WTC11 (cell line): Measurements from ENCODE around the gene ZFYVE26. TPM values are rescaled to one million over a fixed set of nuclear protein-coding genes. Genes with fewer than 3 reads are reported as not detected.

Source experiments
- ATAC-seq: fragments of 200-7000 bp; cut with Tn5 transposase; 2 replicates; pipeline ENCODE4 v1.10.0; 2021; ENCODE audit warnings: mild to moderate bottlenecking, moderate library complexity
- CTCF ChIA-PET: fragments of 300-600 bp; sonication (Branson Sonifier 250); formaldehyde crosslinking; loops from one replicate; lab custom pipeline; 2021; ENCODE audit warnings: antibody characterized with exemption; lab: Charles Lee
- POLR2A ChIA-PET: fragments of 350-600 bp; sonication (Branson Sonifier 250); formaldehyde crosslinking; loops from one replicate; lab custom pipeline; 2021; ENCODE audit warnings: antibody characterized with exemption; lab: Charles Lee
- DNase-seq: peaks from one replicate; pipeline ENCODE4 v3.0.0; 2021; ENCODE audit warnings: low spot score
- H3K27ac Mint-ChIP-seq: 2 replicates; pipeline ENCODE4 v1.8.0; 2021; ENCODE audit warnings: mixed read lengths
- H3K27me3 Mint-ChIP-seq: 2 replicates; pipeline ENCODE4 v1.8.0; 2021; ENCODE audit warnings: low read depth, mild to moderate bottlenecking, moderate library complexity, mixed read lengths
- H3K36me3 Mint-ChIP-seq: 2 replicates; pipeline ENCODE4 v1.8.0; 2021; ENCODE audit warnings: mixed read lengths
- H3K4me1 Mint-ChIP-seq: 2 replicates; pipeline ENCODE4 v1.8.0; 2022; ENCODE audit warnings: mixed read lengths
- H3K4me3 Mint-ChIP-seq: 2 replicates; pipeline ENCODE4 v1.8.0; 2021; ENCODE audit warnings: mild to moderate bottlenecking, moderate library complexity, mixed read lengths
- H3K9me3 Mint-ChIP-seq: 2 replicates; pipeline ENCODE4 v1.8.0; 2021; ENCODE audit warnings: mixed read lengths
- CTCF ChIP-seq: fragments of 200-600 bp; IDR thresholded peaks from 2 replicates; pipeline ENCODE4 v1.8.0; 2022; ENCODE audit warnings: antibody characterized with exemption
- EMX1 ChIP-seq: fragments of 250-450 bp; sonication (Bioruptor Pico); IDR thresholded peaks from 2 replicates; pipeline ENCODE4 v1.8.0; 2021; ENCODE audit warnings: mild to moderate bottlenecking
- FOXP1 ChIP-seq: sonication (generic); formaldehyde crosslinking; IDR thresholded peaks from 2 replicates; pipeline ENCODE4 v1.8.0; 2022; ENCODE audit warnings: missing genetic modification reagents, mild to moderate bottlenecking, moderate library complexity, borderline replicate concordance
- GABPB1 ChIP-seq: sonication (generic); formaldehyde crosslinking; IDR thresholded peaks from 2 replicates; pipeline ENCODE4 v1.8.1; 2023; ENCODE audit warnings: mild to moderate bottlenecking, missing genetic modification reagents
- GRHL2 ChIP-seq: fragments of 250-450 bp; sonication (Bioruptor Pico); IDR thresholded peaks from 2 replicates; pipeline ENCODE4 v1.8.0; 2022; ENCODE audit warnings: mild to moderate bottlenecking, moderate library complexity; ENCODE audit not compliant: insufficient replicate concordance, severe bottlenecking
- JUN ChIP-seq: sonication (generic); formaldehyde crosslinking; IDR thresholded peaks from 2 replicates; pipeline ENCODE4 v1.8.0; 2023; ENCODE audit warnings: mild to moderate bottlenecking, missing genetic modification reagents
- MLX ChIP-seq: sonication (generic); formaldehyde crosslinking; IDR thresholded peaks from 2 replicates; pipeline ENCODE4 v1.8.1; 2023; ENCODE audit warnings: mild to moderate bottlenecking, missing genetic modification reagents, moderate library complexity
- MYBL2 ChIP-seq: sonication (generic); formaldehyde crosslinking; IDR thresholded peaks from 2 replicates; pipeline ENCODE4 v1.8.1; 2023; ENCODE audit warnings: mild to moderate bottlenecking, moderate library complexity, missing genetic modification reagents
- PRDM15 ChIP-seq: sonication (generic); formaldehyde crosslinking; IDR thresholded peaks from 2 replicates; pipeline ENCODE4 v1.8.0; 2022; ENCODE audit warnings: missing genetic modification reagents
- PREB ChIP-seq: sonication (generic); formaldehyde crosslinking; IDR thresholded peaks from 2 replicates; pipeline ENCODE4 v1.8.1; 2022; ENCODE audit warnings: mild to moderate bottlenecking, missing genetic modification reagents, moderate library complexity, borderline replicate concordance
- SMAD3 ChIP-seq: sonication (generic); formaldehyde crosslinking; IDR thresholded peaks from 2 replicates; pipeline ENCODE4 v1.8.0; 2022; ENCODE audit warnings: missing genetic modification reagents, mild to moderate bottlenecking, borderline replicate concordance
- TEAD4 ChIP-seq: sonication (generic); formaldehyde crosslinking; IDR thresholded peaks from 2 replicates; pipeline ENCODE4 v1.8.0; 2022; ENCODE audit warnings: mild to moderate bottlenecking, missing genetic modification reagents
- ZNF232 ChIP-seq: sonication (generic); formaldehyde crosslinking; IDR thresholded peaks from 2 replicates; pipeline ENCODE4 v1.8.0; 2022; ENCODE audit warnings: mild to moderate bottlenecking, missing genetic modification reagents
- ZSCAN18 ChIP-seq: fragments of 250-450 bp; sonication (Bioruptor Pico); IDR thresholded peaks from 2 replicates; pipeline ENCODE4 v2.1.2; 2022; ENCODE audit warnings: mild to moderate bottlenecking, moderate library complexity
- total RNA-seq: library from RNA; stranded (reverse); gene quantifications from 3 replicates; pipeline ENCODE4 v1.2.3, GENCODE V29; 2021
- TF ChIP-seq, protein P1 (sequence below): sonication (generic); formaldehyde crosslinking; IDR thresholded peaks from 2 replicates; pipeline ENCODE4 v1.8.1; 2023; ENCODE audit warnings: mild to moderate bottlenecking, missing genetic modification reagents
- TF ChIP-seq, protein P2 (sequence below): sonication (generic); formaldehyde crosslinking; IDR thresholded peaks from 2 replicates; pipeline ENCODE4 v1.8.0; 2023; ENCODE audit warnings: missing genetic modification reagents

The ZFYVE26 gene
- total RNA-seq, 1 experiment from 2014 or later: 25.8 TPM

- POLR2A ChIA-PET: no interaction called here
- CTCF ChIA-PET: no interaction called here
- TF ChIP-seq, protein P1, sequence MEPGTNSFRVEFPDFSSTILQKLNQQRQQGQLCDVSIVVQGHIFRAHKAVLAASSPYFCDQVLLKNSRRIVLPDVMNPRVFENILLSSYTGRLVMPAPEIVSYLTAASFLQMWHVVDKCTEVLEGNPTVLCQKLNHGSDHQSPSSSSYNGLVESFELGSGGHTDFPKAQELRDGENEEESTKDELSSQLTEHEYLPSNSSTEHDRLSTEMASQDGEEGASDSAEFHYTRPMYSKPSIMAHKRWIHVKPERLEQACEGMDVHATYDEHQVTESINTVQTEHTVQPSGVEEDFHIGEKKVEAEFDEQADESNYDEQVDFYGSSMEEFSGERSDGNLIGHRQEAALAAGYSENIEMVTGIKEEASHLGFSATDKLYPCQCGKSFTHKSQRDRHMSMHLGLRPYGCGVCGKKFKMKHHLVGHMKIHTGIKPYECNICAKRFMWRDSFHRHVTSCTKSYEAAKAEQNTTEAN (CRISPR knock-in tag): no peak
- TF ChIP-seq PREB (CRISPR knock-in tag) (no peak), ZNF232 (CRISPR knock-in tag) (no peak), SMAD3 (CRISPR knock-in tag) (no peak), GRHL2 (CRISPR knock-in tag) (no peak), EMX1 (CRISPR knock-in tag) (no peak), MLX (CRISPR knock-in tag) (no peak), JUN (no peak), PRDM15 (CRISPR knock-in tag) (no peak), FOXP1 (CRISPR knock-in tag) (no peak; the same call in 1 of the 2 replicates), MYBL2 (CRISPR knock-in tag) (no peak)
- TF ChIP-seq, protein P2, sequence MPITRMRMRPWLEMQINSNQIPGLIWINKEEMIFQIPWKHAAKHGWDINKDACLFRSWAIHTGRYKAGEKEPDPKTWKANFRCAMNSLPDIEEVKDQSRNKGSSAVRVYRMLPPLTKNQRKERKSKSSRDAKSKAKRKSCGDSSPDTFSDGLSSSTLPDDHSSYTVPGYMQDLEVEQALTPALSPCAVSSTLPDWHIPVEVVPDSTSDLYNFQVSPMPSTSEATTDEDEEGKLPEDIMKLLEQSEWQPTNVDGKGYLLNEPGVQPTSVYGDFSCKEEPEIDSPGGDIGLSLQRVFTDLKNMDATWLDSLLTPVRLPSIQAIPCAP (CRISPR knock-in tag): no peak
- Mint-ChIP-seq H3K36me3 (peaks cover 8% of the 10 kb centered on the region; the same call in 1 of the 2 replicates), H3K4me3 (no peak overlapping the region), H3K27ac (no peak overlapping the region), H3K27me3 (no peaks in the 10 kb centered on the region), H3K4me1 (no peaks in the 10 kb centered on the region), H3K9me3 (peaks cover 27% of the 10 kb centered on the region)
- ATAC-seq (no peak), DNase-seq (no peak)
These were observed 29.7 kb upstream of the ZFYVE26 start for GRCh38 chr14:67846029-67846610.

- H3K4me1 Mint-ChIP-seq: no peaks in the 10 kb centered on the region
- ChIA-PET CTCF (interaction anchor here (0.7 kb wide), 1 partner anchor 21 kb away, joined by 3 read pairs; no protein-coding TSS in a partner anchor), POLR2A (no interaction called here)
- no peak overlapping the region for H3K4me3 Mint-ChIP-seq
- DNase-seq (no peak), ATAC-seq (no peak)
- H3K27ac Mint-ChIP-seq: no peak overlapping the region
- peaks cover 5% of the 10 kb centered on the region; the same call in 1 of the 2 replicates for H3K36me3 Mint-ChIP-seq
- no peaks in the 10 kb centered on the region for H3K9me3 Mint-ChIP-seq
- H3K27me3 Mint-ChIP-seq: no peaks in the 10 kb centered on the region
- TF ChIP-seq CTCF (peak; percentile 36), TEAD4 (CRISPR knock-in tag) (no peak), GABPB1 (CRISPR knock-in tag) (no peak), SMAD3 (CRISPR knock-in tag) (no peak), ZSCAN18 (CRISPR knock-in tag) (no peak)
- TF ChIP-seq, protein P2 (CRISPR knock-in tag): no peak
These were observed 20.7 kb upstream of the ZFYVE26 start for GRCh38 chr14:67837011-67837624.
